ENCODE results near the gene EFNA5. TPM values are rescaled to one million over a fixed set of nuclear protein-coding genes. Genes with fewer than 3 reads are reported as not detected.

EFNA5 gene
- total RNA-seq, 1 experiment from 2014 or later = 51.2 TPM

DNA sequence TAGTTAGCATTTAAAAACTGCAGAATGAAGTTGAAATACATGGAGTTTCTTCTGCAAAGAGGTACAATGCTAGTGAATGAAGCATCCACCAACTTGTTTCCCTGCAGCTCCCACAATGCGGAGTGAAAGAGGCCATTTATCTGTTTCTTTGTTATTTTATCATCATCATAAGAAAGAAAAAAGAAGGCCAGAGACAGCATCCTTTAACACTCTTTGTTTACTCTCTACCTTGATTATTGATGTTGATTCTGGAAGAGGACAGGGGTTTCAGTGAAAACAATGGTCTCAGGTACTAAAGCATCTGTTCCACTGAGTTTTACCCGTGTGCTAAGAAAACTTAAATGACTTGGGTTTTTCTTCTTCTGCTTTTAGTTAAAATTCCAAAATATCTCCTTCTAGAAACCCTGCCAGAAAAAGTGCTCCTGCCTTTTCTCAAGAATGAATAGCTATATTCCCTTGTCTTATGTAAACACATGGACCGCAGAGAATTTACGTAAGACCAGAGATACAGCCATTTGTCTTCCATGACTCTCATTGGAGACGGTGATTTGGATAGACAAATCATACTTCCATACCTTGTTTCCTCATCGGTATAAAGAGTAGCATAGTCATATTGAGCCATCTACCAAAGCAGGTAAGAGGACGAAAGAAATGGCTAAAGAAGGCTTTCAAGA, 81.1 kb downstream of the EFNA5 start:
- Mint-ChIP-seq H3K27me3 (ENCODE audit: insufficient read depth, unreplicated experiment) (no peaks in the 10 kb centered on the region), H3K36me3 (ENCODE audit: insufficient read depth, unreplicated experiment) (no peaks in the 10 kb centered on the region), H3K4me3 (ENCODE audit: unreplicated experiment) (no peak overlapping the region), H3K4me1 (ENCODE audit: insufficient read depth, unreplicated experiment) (peaks cover 20% of the 10 kb centered on the region), H3K9me3 (ENCODE audit: unreplicated experiment) (no peaks in the 10 kb centered on the region), H3K27ac (ENCODE audit: low read depth, unreplicated experiment) (no peak overlapping the region)
- intact Hi-C loops (cut with micrococcal nuclease) = no loop called here
- TF ChIP-seq, protein P1, sequence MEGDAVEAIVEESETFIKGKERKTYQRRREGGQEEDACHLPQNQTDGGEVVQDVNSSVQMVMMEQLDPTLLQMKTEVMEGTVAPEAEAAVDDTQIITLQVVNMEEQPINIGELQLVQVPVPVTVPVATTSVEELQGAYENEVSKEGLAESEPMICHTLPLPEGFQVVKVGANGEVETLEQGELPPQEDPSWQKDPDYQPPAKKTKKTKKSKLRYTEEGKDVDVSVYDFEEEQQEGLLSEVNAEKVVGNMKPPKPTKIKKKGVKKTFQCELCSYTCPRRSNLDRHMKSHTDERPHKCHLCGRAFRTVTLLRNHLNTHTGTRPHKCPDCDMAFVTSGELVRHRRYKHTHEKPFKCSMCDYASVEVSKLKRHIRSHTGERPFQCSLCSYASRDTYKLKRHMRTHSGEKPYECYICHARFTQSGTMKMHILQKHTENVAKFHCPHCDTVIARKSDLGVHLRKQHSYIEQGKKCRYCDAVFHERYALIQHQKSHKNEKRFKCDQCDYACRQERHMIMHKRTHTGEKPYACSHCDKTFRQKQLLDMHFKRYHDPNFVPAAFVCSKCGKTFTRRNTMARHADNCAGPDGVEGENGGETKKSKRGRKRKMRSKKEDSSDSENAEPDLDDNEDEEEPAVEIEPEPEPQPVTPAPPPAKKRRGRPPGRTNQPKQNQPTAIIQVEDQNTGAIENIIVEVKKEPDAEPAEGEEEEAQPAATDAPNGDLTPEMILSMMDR (IDR thresholded peaks at IDR 0.05; ENCODE audit: unreplicated experiment) = no peak
- DNase-seq (ENCODE audit: unreplicated experiment) = no peak
- ChIA-PET POLR2A (interaction anchor here (0.7 kb wide), 1 partner anchor 1073 kb away, joined by 3 read pairs; no protein-coding TSS in a partner anchor), CTCF (no interaction called here)
- BruUV-seq (replicated peaks) = no TSS peak

DNA sequence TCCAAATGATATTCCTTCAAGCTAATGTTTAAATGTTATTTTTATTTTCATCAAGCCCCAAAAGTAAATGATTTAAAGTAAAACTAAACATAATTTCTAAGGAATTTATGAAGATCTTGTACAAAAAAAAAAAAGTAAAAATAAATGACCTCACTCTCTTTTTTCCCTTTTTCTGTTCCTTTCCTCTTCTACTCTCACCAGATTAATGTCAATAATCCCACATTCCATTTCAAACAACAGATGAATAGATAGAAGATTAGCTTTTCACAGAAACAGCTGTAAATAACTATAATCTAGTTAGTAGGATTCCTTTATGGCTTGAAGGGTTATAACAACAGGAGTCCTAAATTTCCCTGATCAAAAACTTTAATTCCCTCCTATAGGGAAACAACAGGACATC, 88.1 kb downstream of the EFNA5 start:
- DNase-seq (ENCODE audit: unreplicated experiment) = no peak

DNA sequence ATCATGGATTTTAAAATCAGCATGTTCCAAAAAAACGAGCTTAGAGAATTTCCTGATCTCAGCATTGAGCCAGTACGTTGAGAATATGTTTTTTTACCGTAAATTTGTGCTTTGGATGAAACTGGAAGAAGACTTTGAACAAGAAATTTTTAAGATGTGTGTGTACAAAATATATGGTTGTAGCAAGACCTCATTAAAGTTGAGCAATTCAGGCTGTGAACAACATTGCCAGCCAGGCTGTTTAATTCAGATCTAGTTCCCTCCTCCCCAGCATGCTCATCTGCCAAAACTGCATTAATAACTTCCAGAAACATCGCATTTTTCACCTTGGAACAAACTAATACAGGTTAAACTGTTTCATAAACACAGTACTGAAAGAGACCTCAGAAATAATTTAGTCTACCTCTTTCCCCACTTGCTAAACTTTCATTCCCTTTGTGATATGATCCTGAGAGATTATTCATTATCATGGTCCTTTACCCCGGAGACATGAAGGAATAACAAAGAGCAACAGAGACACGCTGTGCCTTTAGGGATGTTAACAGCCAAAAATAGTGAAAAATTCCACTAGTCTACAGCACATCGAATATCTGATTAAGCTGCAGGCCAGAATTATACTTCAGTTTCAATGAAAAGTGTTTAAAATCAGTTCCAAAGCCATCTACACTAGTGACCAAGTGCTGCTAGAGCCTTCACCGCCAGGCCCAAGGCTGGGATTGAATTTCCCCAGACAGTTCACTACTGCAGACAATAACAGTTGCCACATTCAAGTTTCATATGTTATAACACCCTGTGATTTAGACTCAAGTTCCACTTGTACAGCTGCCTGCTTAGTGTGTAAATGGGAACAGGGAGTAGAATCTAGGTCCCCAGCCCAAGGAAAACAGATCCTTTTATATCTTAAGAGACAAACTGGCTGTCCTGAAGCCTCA, 89.6 kb downstream of the EFNA5 start:
- ChIA-PET CTCF (interaction anchor here (1.1 to 1.6 kb wide), 5 partner anchors 9 to 34 kb away, joined by 3 to 5 read pairs (median 4); no protein-coding TSS in a partner anchor), POLR2A (interaction anchor here (0.6 to 3.1 kb wide), 11 partner anchors 9 to 700 kb away, joined by 3 to 14 read pairs (median 4); partner anchors contain the start of gene EFNA5)
- Mint-ChIP-seq H3K4me3 (ENCODE audit: unreplicated experiment) (peak overlapping the region; percentile 61), H3K27me3 (ENCODE audit: insufficient read depth, unreplicated experiment) (no peaks in the 10 kb centered on the region), H3K36me3 (ENCODE audit: insufficient read depth, unreplicated experiment) (peaks cover 5% of the 10 kb centered on the region), H3K4me1 (ENCODE audit: insufficient read depth, unreplicated experiment) (peaks cover 42% of the 10 kb centered on the region), H3K27ac (ENCODE audit: low read depth, unreplicated experiment) (peak overlapping the region; percentile 74), H3K9me3 (ENCODE audit: unreplicated experiment) (no peaks in the 10 kb centered on the region)
- peak; percentile 80 for DNase-seq (ENCODE audit: unreplicated experiment)
- intact Hi-C loops (cut with micrococcal nuclease) = no loop called here
- no TSS peak for BruUV-seq (replicated peaks)
- TF ChIP-seq, protein P1 (IDR thresholded peaks at IDR 0.05; ENCODE audit: unreplicated experiment) = no peak

More for the DNA sequence above, 88.1 kb downstream of the EFNA5 start:
- intact Hi-C loops (cut with micrococcal nuclease) = no loop called here
- peaks cover 5% of the 10 kb centered on the region for H3K36me3 Mint-ChIP-seq (ENCODE audit: insufficient read depth, unreplicated experiment)
- H3K27me3 Mint-ChIP-seq (ENCODE audit: insufficient read depth, unreplicated experiment) = no peaks in the 10 kb centered on the region
- POLR2A ChIA-PET = interaction anchor here (0.6 to 3.1 kb wide), 7 partner anchors 10 to 88 kb away, joined by 3 to 14 read pairs (median 5); partner anchors contain the start of gene EFNA5
- CTCF ChIA-PET = interaction anchor here (0.9 kb wide), 1 partner anchor 86 kb away, joined by 4 read pairs; no protein-coding TSS in a partner anchor
- no TSS peak for BruUV-seq (replicated peaks)
- H3K27ac Mint-ChIP-seq (ENCODE audit: low read depth, unreplicated experiment) = no peak overlapping the region
- no peak overlapping the region for H3K4me3 Mint-ChIP-seq (ENCODE audit: unreplicated experiment)
- H3K9me3 Mint-ChIP-seq (ENCODE audit: unreplicated experiment) = no peaks in the 10 kb centered on the region
- H3K4me1 Mint-ChIP-seq (ENCODE audit: insufficient read depth, unreplicated experiment) = peaks cover 28% of the 10 kb centered on the region
- TF ChIP-seq, protein P1 (IDR thresholded peaks at IDR 0.05; ENCODE audit: unreplicated experiment) = no peak

All from MCF 10A (cell line).